LoVo (cell line): ENCODE measurements around the gene LPGAT1.
A peak's percentile ranks its signal among the peaks of the same experiment; 100 is the strongest.
"Not testable (repeated sequence)": the region's sequence is repeated elsewhere in the genome, so short reads cannot be mapped to it uniquely, and the experiment has no call there.

Experiments used
- DNase-seq: peaks from one replicate; pipeline ENCODE4 v3.0.0-alpha.2; 2016; ENCODE audit warnings: low spot score

LPGAT1 gene

GRCh38 chr1:211703812-211704537 lies 126.6 kb downstream of the LPGAT1 start:
- no peak for DNase-seq

- no peak for DNase-seq
Observed at GRCh38 chr1:211701733-211702132, 128.8 kb downstream of the LPGAT1 start.

- no peak for DNase-seq
Observed at GRCh38 chr1:211699059-211699458, 131.5 kb downstream of the LPGAT1 start.

GRCh38 chr1:211698161-211699026 lies 132.2 kb downstream of the LPGAT1 start:
- DNase-seq: peak; percentile 69

GRCh38 chr1:211697356-211697755 lies 133.2 kb downstream of the LPGAT1 start:
- no peak for DNase-seq

GRCh38 chr1:211695135-211695816 lies 135.3 kb downstream of the LPGAT1 start:
- DNase-seq: no peak

- DNase-seq: not testable (repeated sequence)
Observed at GRCh38 chr1:211693911-211694310, 136.7 kb downstream of the LPGAT1 start.
